Endothelial cell of umbilical vein (primary cell): ENCODE measurements around the gene ADH7. TPM values are rescaled to one million over a fixed set of nuclear protein-coding genes. Genes with fewer than 3 reads are reported as not detected.

Experiments used
- BruUV-seq: library from RNA; stranded (reverse); fragments of 400-500 nt; replicated peaks from 2 replicates; lab custom pipeline; 2021; lab: Mats Ljungman, UMichigan
- CTCF ChIA-PET: fragments of 300-600, 350-600 bp; sonication (Branson Sonifier 250); formaldehyde crosslinking; loops from one replicate; lab custom pipeline; 2021; ENCODE audit warnings: antibody characterized with exemption, inconsistent platforms; lab: Charles Lee
- POLR2A ChIA-PET: fragments of 300-600, 350-600 bp; sonication (Branson Sonifier 250); formaldehyde crosslinking; loops from one replicate; lab custom pipeline; 2021; ENCODE audit warnings: antibody characterized with exemption, inconsistent platforms; lab: Charles Lee
- DNase-seq: peaks from one replicate; pipeline ENCODE4 v3.0.0-alpha.2; 2011; ENCODE audit warnings: low read depth, low spot score
- FAIRE-seq: peaks from 2 replicates; lab custom pipeline; 2011; peaks lifted over from hg19 to GRCh38; lab: Jason Lieb, UNC
- H2AFZ ChIP-seq: 2 replicates; pipeline ENCODE4 v1.6.0; 2012; ENCODE audit warnings: low read depth, low read length, control low read depth, inconsistent platforms
- H3K27ac ChIP-seq: 2 replicates; pipeline ENCODE4 v1.5.1; 2011; ENCODE audit warnings: low read depth, mild to moderate bottlenecking, control low read depth, low read length, moderate library complexity; ENCODE audit not compliant: insufficient read depth
- H3K27me3 ChIP-seq, 2 experiments: 2 replicates each; pipeline versions ENCODE4 v1.6.0 to v1.6.1; 2011; ENCODE audit warnings: low read length in 2 of 2, mixed read lengths in 1 of 2; ENCODE audit not compliant: control insufficient read depth in 2 of 2, insufficient read depth in 2 of 2
- H3K36me3 ChIP-seq, 2 experiments: 2 replicates in 1 of 2; 3 replicates in 1 of 2; pipeline ENCODE4 v1.5.1; 2011; ENCODE audit warnings: low read length in 2 of 2, mild to moderate bottlenecking in 1 of 2, moderate library complexity in 1 of 2; ENCODE audit not compliant: control insufficient read depth in 2 of 2, insufficient read depth in 2 of 2; ENCODE audit errors: extremely low read depth in 1 of 2
- H3K4me1 ChIP-seq: 3 replicates; pipeline ENCODE4 v1.5.1; 2011; ENCODE audit warnings: mild to moderate bottlenecking, low read length; ENCODE audit not compliant: control insufficient read depth, insufficient read depth; ENCODE audit errors: extremely low read depth
- H3K4me2 ChIP-seq: 2 replicates; pipeline ENCODE4 v1.6.1; 2011; ENCODE audit warnings: low read length, control low read depth, mixed read lengths; ENCODE audit not compliant: insufficient read depth
- H3K4me3 ChIP-seq, 3 experiments: fragments of 200-600 bp in 1 of 3; sonication (generic), shearing (Covaris generic) in 1 of 3; replicated peaks in 1 of 3; 2 replicates each; pipeline ENCODE4 v1.5.1; 2011 to 2016; ENCODE audit warnings: control low read depth in 3 of 3, low read length in 3 of 3, mild to moderate bottlenecking in 2 of 3, inconsistent platforms in 1 of 3, low read depth in 1 of 3, moderate library complexity in 1 of 3; ENCODE audit not compliant: insufficient read depth in 1 of 3
- H3K79me2 ChIP-seq: 2 replicates; pipeline ENCODE4 v1.6.0; 2012; ENCODE audit warnings: low read length, inconsistent platforms; ENCODE audit not compliant: control insufficient read depth, insufficient read depth
- H3K9ac ChIP-seq: replicated peaks from 2 replicates; pipeline ENCODE3; 2011; ENCODE audit warnings: low read length, control low read depth; ENCODE audit not compliant: insufficient read depth; ENCODE audit errors: extremely low read depth
- H3K9me1 ChIP-seq: replicated peaks from 3 replicates; pipeline ENCODE4 v1.6.0; 2011; ENCODE audit warnings: mild to moderate bottlenecking, low read length; ENCODE audit not compliant: control insufficient read depth, insufficient read depth; ENCODE audit errors: extremely low read depth
- H3K9me3 ChIP-seq: replicated peaks from 2 replicates; pipeline ENCODE4 v1.5.1; 2012; ENCODE audit warnings: low read length, inconsistent platforms; ENCODE audit not compliant: control insufficient read depth, insufficient read depth
- H4K20me1 ChIP-seq: replicated peaks from 2 replicates; pipeline ENCODE3; 2011; ENCODE audit warnings: mild to moderate bottlenecking, low read length; ENCODE audit not compliant: control insufficient read depth, insufficient read depth; ENCODE audit errors: extremely low read depth
- CTCF ChIP-seq, 2 donors: IDR thresholded peaks; 1 replicate in 1 of 2; 2 replicates in 1 of 2; pipeline ENCODE4 v1.5.1; 2011; ENCODE audit warnings: low read length in 2 of 2, mild to moderate bottlenecking in 2 of 2, moderate library complexity in 2 of 2, control low read depth in 1 of 2, inconsistent platforms in 1 of 2, low read depth in 1 of 2; ENCODE audit not compliant: insufficient read depth in 1 of 2; ENCODE audit errors: extremely low read depth in 1 of 2
- EZH2 ChIP-seq: IDR thresholded peaks from 2 replicates; pipeline ENCODE4 v1.6.1; 2012; ENCODE audit warnings: borderline replicate concordance, low read depth, mild to moderate bottlenecking, moderate library complexity, low read length, inconsistent platforms; ENCODE audit not compliant: severe bottlenecking
- FOS ChIP-seq: IDR thresholded peaks from 2 replicates; pipeline ENCODE4 v1.6.1; 2011; ENCODE audit warnings: mild to moderate bottlenecking, low read length, moderate library complexity, borderline replicate concordance; ENCODE audit not compliant: insufficient read depth
- GATA2 ChIP-seq: IDR thresholded peaks from 2 replicates; pipeline ENCODE4 v1.7.0; 2011; ENCODE audit warnings: low read depth, mild to moderate bottlenecking, moderate library complexity, mixed read lengths, low read length; ENCODE audit not compliant: insufficient read length, insufficient read depth
- JUN ChIP-seq: IDR thresholded peaks from 2 replicates; pipeline ENCODE4 v1.6.1; 2011; ENCODE audit warnings: borderline replicate concordance, low read depth; ENCODE audit not compliant: insufficient read length, insufficient read depth
- MAX ChIP-seq: IDR thresholded peaks from 2 replicates; pipeline ENCODE4 v1.6.1; 2011; ENCODE audit not compliant: insufficient read depth, insufficient read length
- MYC ChIP-seq: IDR thresholded peaks from one replicate; pipeline ENCODE4 v1.6.1; 2011; ENCODE audit warnings: mild to moderate bottlenecking, low read depth, low read length
- POLR2A ChIP-seq: IDR thresholded peaks from 2 replicates; pipeline ENCODE4 v1.6.1; 2012; ENCODE audit warnings: low read depth, mild to moderate bottlenecking, control low read depth, low read length
- POLR2AphosphoS5 ChIP-seq: IDR thresholded peaks from 2 replicates; pipeline ENCODE4 v1.6.1; 2012; ENCODE audit warnings: low read depth, mild to moderate bottlenecking, control low read depth, low read length, moderate library complexity; ENCODE audit not compliant: insufficient read depth
- dilution Hi-C: fragments of 300-500 bp; cut with MboI; formaldehyde crosslinking; loops from one replicate; pipeline ENCODE4 v1.15.0; 2019; ENCODE audit warnings: low sequenced_read_pairs; ENCODE audit not compliant: extremely low pct_ligation_motif_present
- intact Hi-C: fragments of 100-400 bp; cut with micrococcal nuclease; formaldehyde crosslinking; loops from one replicate; pipeline ENCODE4 v1.10.0; 2022
- polyA plus RNA-seq, 4 experiments: library from polyadenylated mRNA; depleted of rRNA in 3 of 4; stranded (reverse) in 3 of 4; unstranded in 1 of 4; fragments of >200 nt; gene quantifications; 2 replicates each; pipeline versions ENCODE4 v1.2.1 to v1.2.3, GENCODE V29; 2011 to 2012; ENCODE audit warnings: missing spikeins in 1 of 4
- total RNA-seq: library from RNA; stranded (reverse); gene quantifications from 2 replicates; pipeline ENCODE4 v1.2.3, GENCODE V29; 2021

ADH7 gene
- total and polyA plus RNA-seq, 2 donors (not counting 3 experiments of a cell fraction or from before 2014, with no cell fraction given): not detected

GRCh38 chr4:99408346-99408745 lies 26.8 kb downstream of the ADH7 start:
- CTCF ChIA-PET: no interaction called here
- POLR2A ChIA-PET: no interaction called here
- Histone ChIP-seq H3K9me3 (no peaks in the 10 kb centered on the region), H3K4me3 (no peak overlapping the region), H3K4me2 (no peak overlapping the region), H2AFZ (no peak overlapping the region), H3K27me3 (peaks cover 10 to 14% of the 10 kb centered on the region in 2 experiments), H4K20me1 (no peaks in the 10 kb centered on the region), H3K79me2 (no peaks in the 10 kb centered on the region), H3K27ac (no peak overlapping the region), H3K36me3 (no peaks in the 10 kb centered on the region), H3K9ac (no peak overlapping the region), H3K9me1 (no peaks in the 10 kb centered on the region), H3K4me1 (peaks cover 5% of the 10 kb centered on the region)
- no TSS peak for BruUV-seq
- TF ChIP-seq EZH2 (no peak), CTCF (IDR thresholded peaks at IDR 0.05; ENCODE audit: extremely low read depth in 1 of 2, insufficient read depth in 1 of 2, low read depth in 1 of 2, low read length in 2 of 2) (no peak), POLR2A (no peak), GATA2 (no peak), JUN (no peak), MAX (no peak), FOS (no peak), MYC (no peak), POLR2AphosphoS5 (no peak)
- dilution Hi-C loops (no loop called here), intact Hi-C loops (loop anchor here (10.0 kb wide), 1 partner anchor 784 kb away; no protein-coding TSS in a partner anchor)
- FAIRE-seq (no peak), DNase-seq (no peak)
